OCI-LY3 (cell line): ENCODE data around the gene CPNE6.

Experiments
- CTCF ChIP-seq: fragments of 200-600, 300-600 bp; sonication (generic); IDR thresholded peaks from 2 replicates; pipeline ENCODE4 v1.5.1; 2014; ENCODE audit warnings: antibody characterized with exemption, low read length, low read depth
- EZH2phosphoT487 ChIP-seq: fragments of 200-600 bp; shearing (Covaris generic); IDR thresholded peaks from 2 replicates; pipeline ENCODE4 v1.6.1; 2018; ENCODE audit warnings: antibody characterized with exemption, mixed run types, low read depth

- TF ChIP-seq CTCF (no peak), EZH2phosphoT487 (no peak)
Measured at GRCh38 chr14:24096545-24097181, 25.3 kb downstream of the CPNE6 start.
